Retinal pigment epithelial cell (primary cell): ENCODE results near the gene ZNF593.

Experiments
- DNase-seq: peaks from one replicate; pipeline ENCODE4 v3.0.0-alpha.2; 2010; ENCODE audit warnings: low read depth
- H3K4me3 ChIP-seq: 2 replicates; pipeline ENCODE4 v1.5.1; 2011; ENCODE audit warnings: mild to moderate bottlenecking, low read length, control low read depth, moderate library complexity
- TF ChIP-seq, protein P1 (sequence below): conservative IDR thresholded peaks from 2 replicates; pipeline ENCODE4 v1.5.1; 2011; ENCODE audit warnings: low read depth, low read length, control low read depth, inconsistent platforms

ZNF593 gene

DNA sequence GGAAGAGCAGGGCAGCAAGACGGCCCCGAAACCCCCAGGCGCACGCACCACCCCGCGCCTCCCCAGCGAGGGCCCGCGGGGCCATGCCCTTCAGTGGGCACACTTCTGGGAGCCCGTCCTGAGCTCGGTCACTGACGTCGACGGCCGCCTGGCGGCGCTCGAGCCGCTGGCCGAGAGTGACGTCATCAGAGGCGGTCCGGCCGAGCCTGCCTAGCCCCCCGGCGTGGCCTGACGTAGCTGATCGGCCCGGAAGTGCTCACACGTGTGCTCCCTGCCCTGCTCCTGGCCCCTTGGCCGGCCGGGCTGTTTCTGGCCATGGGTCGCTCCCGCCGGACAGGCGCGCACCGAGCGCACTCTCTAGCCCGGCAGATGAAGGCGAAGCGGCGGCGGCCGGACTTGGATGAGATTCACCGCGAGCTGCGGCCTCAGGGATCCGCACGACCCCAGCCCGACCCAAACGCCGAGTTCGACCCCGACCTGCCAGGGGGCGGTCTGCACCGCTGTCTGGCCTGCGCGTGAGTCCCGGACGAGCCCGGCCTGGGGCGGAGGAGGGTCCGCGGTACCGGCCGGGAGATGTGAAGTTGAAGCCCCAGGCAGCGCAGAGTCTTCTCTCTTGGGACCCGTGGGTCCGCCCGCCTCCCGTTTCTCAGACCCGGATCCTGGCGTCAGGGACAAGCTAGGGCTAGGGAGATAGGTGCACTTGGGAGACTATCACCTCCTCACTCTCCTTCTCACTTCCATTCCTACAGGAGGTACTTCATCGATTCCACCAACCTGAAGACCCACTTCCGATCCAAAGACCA lies at the start of gene ZNF593:
TSS of gene ZNF593 (plus strand) at position 240 of the 803 bp plus-strand sequence. CDS start at position 316, 76 bp downstream.
- peak within 1 kb of the TSS; percentile 74 for H3K4me3 ChIP-seq
- TF ChIP-seq, protein P1, sequence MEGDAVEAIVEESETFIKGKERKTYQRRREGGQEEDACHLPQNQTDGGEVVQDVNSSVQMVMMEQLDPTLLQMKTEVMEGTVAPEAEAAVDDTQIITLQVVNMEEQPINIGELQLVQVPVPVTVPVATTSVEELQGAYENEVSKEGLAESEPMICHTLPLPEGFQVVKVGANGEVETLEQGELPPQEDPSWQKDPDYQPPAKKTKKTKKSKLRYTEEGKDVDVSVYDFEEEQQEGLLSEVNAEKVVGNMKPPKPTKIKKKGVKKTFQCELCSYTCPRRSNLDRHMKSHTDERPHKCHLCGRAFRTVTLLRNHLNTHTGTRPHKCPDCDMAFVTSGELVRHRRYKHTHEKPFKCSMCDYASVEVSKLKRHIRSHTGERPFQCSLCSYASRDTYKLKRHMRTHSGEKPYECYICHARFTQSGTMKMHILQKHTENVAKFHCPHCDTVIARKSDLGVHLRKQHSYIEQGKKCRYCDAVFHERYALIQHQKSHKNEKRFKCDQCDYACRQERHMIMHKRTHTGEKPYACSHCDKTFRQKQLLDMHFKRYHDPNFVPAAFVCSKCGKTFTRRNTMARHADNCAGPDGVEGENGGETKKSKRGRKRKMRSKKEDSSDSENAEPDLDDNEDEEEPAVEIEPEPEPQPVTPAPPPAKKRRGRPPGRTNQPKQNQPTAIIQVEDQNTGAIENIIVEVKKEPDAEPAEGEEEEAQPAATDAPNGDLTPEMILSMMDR, result peak; percentile 88
- DNase-seq, result peak; percentile 64

GRCh38 chr1:26121854-26122773 lies 47.6 kb upstream of the ZNF593 start:
- no peak overlapping the region for H3K4me3 ChIP-seq
- TF ChIP-seq, protein P1, result no peak
- no peak for DNase-seq

DNA sequence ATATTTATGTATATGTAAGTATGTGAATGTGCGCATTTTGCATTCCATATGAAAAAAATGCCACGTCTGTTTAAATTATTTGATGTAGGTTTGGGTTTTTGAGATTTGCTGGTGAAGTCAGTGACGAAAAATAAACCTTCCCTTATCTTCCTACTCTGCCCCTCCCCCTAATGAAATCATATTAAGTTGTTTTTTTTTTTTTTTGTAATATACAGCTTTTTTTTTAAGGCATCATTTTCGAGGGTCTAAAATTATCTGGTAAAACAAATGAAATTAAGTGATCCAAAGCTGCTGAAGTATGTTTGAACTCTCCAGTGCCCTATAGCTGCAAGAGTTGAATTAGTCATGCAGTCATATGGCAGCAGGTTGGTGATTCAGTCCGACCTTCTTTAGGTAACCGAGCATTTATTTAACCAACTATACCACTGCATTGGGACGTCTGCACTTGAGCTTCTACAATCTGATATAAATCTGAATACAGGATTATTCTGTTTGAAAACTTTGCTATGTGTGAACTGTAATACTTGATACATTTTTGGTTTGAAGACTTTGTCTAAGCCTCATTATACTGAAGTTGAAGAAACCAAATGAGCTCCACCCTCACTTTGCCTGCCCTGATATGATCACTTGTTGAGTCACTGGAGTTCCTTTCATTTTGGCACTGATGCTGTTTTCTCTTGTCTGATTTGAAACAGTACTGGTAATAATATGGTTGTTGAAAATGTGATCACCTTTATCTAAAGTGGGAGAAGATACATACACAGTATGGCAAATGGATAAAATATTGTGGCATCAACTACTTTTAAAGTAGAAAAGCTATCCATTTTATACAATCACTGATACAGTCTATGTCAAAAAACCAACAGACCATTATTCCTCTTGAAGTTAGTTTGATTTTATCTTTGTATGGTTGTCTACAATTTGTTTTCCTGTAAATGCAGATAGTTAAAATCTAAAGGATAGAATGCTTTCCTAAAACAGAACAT lies 46.4 kb upstream of the ZNF593 start:
- TF ChIP-seq, protein P1, result no peak
- H3K4me3 ChIP-seq, result no peak overlapping the region
- DNase-seq, result peak; percentile 76

- no peak for DNase-seq
- TF ChIP-seq, protein P1, result no peak
- H3K4me3 ChIP-seq, result no peak overlapping the region
These were observed 45.0 kb upstream of the ZNF593 start for GRCh38 chr1:26124418-26125331.

- TF ChIP-seq, protein P1, result no peak
- H3K4me3 ChIP-seq, result no peak overlapping the region
- no peak for DNase-seq
These were observed 44.3 kb upstream of the ZNF593 start for GRCh38 chr1:26125382-26125781.

DNA sequence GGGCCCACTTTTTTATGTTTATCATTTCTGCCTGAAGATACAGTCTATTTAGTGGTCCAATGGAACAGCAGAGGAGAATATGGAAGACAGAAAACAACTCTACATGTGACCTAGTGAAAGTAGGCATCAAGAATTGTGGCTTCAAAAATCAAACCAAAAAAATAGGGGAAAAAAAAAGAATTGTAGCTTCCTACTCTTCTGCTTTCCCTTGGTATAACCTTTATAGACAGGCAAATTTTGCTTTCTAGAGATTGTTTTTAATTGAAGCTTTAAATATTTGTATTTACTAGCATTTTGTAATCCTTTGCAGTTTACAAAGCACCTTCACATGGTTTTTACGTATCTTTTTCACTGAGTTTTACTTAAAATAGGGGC lies 43.8 kb upstream of the ZNF593 start:
- TF ChIP-seq, protein P1, result no peak
- no peak overlapping the region for H3K4me3 ChIP-seq
- no peak for DNase-seq
